Right atrium auricular region (tissue), 2 donors: ENCODE results near the gene SEMA5A. TPM values are rescaled to one million over a fixed set of nuclear protein-coding genes. Genes with fewer than 3 reads are reported as not detected.
"Not testable (repeated sequence)": the region's sequence is repeated elsewhere in the genome, so short reads cannot be mapped to it uniquely, and the experiment has no call there.

Experiments
- DNase-seq: peaks from one replicate; pipeline ENCODE4 v3.0.0-alpha.2; 2019; ENCODE audit warnings: low spot score
- H3K27ac ChIP-seq, 2 donors: fragments of 200-600 bp; sonication (generic); 1 replicate in 1 of 2; 2 replicates in 1 of 2; pipeline ENCODE4 v1.5.1; 2016 to 2019
- H3K27me3 ChIP-seq, 2 donors: fragments of 200-600 bp; sonication (generic); one replicate each; pipeline versions ENCODE4 v1.5.1 to v1.6.0; 2017 to 2019
- H3K36me3 ChIP-seq: fragments of 200-600 bp; sonication (generic); one replicate; pipeline ENCODE4 v1.5.1; 2016
- H3K4me1 ChIP-seq, 2 donors: fragments of 200-600 bp; sonication (generic); one replicate each; pipeline versions ENCODE4 v1.5.1 to v1.6.0; 2017 to 2019
- H3K4me3 ChIP-seq, 2 donors: fragments of 200-600 bp; sonication (generic); 1 replicate in 1 of 2; 2 replicates in 1 of 2; pipeline ENCODE4 v1.5.1; 2017 to 2019; ENCODE audit warnings: mild to moderate bottlenecking in 1 of 2, moderate library complexity in 1 of 2
- H3K9me3 ChIP-seq, 2 donors: fragments of 200-600 bp; sonication (generic); one replicate each; pipeline ENCODE4 v1.5.1; 2019
- total RNA-seq, 2 donors: library from RNA; depleted of rRNA; stranded (reverse); fragments of >200 nt; gene quantifications; one replicate each; pipeline ENCODE4 v1.1.0, GENCODE V29; 2016
- TF ChIP-seq, protein P1 (sequence below), 2 donors: fragments of 200-600 bp; sonication (generic); IDR thresholded peaks; one replicate each; pipeline ENCODE4 v1.5.1; 2019; ENCODE audit warnings: antibody characterized with exemption in 2 of 2

Gene SEMA5A
- total RNA-seq, 2 donors from 2014 or later, result 14.1 to 26.2 TPM

GRCh38 chr5:9405196-9405754, 140.6 kb downstream of the SEMA5A start:
- H3K36me3 ChIP-seq, result no peaks in the 10 kb centered on the region
- no peak for DNase-seq
- H3K27me3 ChIP-seq, result no peaks in the 10 kb centered on the region
- TF ChIP-seq, protein P1, sequence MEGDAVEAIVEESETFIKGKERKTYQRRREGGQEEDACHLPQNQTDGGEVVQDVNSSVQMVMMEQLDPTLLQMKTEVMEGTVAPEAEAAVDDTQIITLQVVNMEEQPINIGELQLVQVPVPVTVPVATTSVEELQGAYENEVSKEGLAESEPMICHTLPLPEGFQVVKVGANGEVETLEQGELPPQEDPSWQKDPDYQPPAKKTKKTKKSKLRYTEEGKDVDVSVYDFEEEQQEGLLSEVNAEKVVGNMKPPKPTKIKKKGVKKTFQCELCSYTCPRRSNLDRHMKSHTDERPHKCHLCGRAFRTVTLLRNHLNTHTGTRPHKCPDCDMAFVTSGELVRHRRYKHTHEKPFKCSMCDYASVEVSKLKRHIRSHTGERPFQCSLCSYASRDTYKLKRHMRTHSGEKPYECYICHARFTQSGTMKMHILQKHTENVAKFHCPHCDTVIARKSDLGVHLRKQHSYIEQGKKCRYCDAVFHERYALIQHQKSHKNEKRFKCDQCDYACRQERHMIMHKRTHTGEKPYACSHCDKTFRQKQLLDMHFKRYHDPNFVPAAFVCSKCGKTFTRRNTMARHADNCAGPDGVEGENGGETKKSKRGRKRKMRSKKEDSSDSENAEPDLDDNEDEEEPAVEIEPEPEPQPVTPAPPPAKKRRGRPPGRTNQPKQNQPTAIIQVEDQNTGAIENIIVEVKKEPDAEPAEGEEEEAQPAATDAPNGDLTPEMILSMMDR (IDR thresholded peaks at IDR 0.05), result no peak
- no peaks in the 10 kb centered on the region for H3K4me1 ChIP-seq
- H3K9me3 ChIP-seq, result no peaks in the 10 kb centered on the region
- no peak overlapping the region for H3K27ac ChIP-seq
- no peak overlapping the region for H3K4me3 ChIP-seq

DNA sequence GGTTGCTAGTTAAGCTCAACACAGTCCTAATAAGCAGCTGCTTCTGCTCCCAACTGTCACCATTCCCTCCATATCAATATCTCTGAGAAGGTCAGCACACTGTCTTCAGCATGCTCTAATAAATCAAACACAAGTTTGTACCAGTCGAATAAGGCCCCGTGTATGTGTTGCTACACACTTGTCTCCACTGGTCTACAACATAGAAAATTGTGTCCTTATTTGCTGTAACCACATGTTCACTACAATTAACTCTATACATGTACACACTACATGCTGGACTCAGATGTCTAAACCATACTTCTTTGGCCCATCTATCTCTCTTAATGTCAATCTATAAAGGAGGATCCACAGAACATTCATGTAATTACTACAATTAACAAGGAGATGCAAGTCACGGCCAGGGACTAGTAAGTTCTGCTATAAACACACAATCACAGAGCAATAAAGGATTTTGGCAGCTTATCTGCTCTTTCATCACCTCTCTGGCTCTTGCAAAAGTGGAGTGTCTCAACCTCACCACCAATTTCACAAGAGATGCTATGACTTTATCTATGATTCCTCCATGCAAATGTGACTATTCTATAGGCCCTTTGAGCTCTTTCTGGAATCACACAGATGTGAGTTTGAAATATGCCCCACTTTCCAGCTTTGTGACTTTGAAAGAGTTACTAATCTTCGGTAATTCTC, 143.9 kb downstream of the SEMA5A start:
- Histone ChIP-seq H3K9me3 (no peaks in the 10 kb centered on the region), H3K4me1 (no peaks in the 10 kb centered on the region), H3K4me3 (no peak overlapping the region), H3K27me3 (no peaks in the 10 kb centered on the region), H3K36me3 (no peaks in the 10 kb centered on the region), H3K27ac (no peak overlapping the region)
- DNase-seq, result no peak
- TF ChIP-seq, protein P1 (IDR thresholded peaks at IDR 0.05), result no peak

DNA sequence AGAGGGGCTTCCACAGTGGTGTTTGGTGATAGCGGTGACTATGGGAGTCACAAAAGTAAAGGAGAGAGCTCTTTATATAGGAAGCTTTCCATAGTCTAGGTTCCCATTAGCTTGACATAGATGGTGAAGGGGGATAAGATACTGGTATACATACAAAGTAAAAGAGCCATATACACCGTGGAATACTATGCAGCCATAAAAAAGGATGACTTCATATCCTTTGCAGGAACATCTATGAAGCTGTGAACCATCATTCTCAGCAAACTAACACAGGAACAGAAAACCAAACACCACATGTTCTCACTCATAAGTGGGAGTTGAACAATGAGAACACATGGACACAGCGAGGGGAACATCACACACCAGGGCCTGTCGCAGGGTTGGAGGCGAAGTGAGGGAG, 146.1 kb downstream of the SEMA5A start:
- not testable (repeated sequence) for H3K27me3 ChIP-seq, H3K36me3 ChIP-seq, DNase-seq, H3K9me3 ChIP-seq, H3K27ac ChIP-seq, H3K4me1 ChIP-seq, H3K4me3 ChIP-seq

DNA sequence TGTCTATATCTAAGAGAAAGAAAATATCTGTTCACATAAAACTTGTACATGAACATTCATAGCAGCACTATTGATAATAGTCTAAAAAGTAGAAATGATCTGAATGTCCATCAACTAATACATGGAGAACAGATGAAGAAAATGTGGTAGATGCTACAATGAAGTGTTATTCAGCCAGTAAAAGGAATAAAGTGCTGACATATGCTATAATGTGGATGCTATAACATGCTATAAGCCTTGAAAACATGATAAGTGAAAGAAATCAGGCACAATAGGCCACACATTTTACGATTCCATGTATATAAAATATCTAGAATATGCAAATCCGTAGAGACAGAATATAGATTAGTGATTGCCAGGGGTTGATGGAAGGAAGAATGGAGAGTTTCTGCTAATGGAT, 146.8 kb downstream of the SEMA5A start:
- Histone ChIP-seq H3K4me1 (no peaks in the 10 kb centered on the region), H3K27ac (no peak overlapping the region), H3K9me3 (no peaks in the 10 kb centered on the region), H3K36me3 (no peaks in the 10 kb centered on the region), H3K27me3 (no peaks in the 10 kb centered on the region), H3K4me3 (no peak overlapping the region)
- no peak for DNase-seq
- TF ChIP-seq, protein P1 (IDR thresholded peaks at IDR 0.05), result no peak

DNA sequence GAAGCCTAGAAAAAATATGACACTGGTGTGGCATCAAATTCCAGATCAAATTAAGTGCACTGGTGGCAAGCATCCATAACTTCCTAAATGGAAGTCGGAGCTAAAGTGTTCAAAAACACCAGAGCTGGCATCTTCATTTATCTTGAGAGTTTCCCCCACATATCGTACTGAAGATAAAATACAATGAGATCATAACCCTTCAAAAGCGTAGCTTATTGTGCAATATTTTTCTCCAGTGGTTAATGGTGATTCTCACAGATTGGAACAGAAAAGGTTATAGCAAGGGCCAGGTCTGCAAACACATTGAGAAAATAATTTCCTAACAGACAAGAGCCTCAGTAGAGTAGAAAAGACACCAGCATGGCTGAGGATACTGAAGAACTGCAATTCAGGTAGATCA, 147.6 kb downstream of the SEMA5A start:
- Histone ChIP-seq H3K4me3 (no peak overlapping the region), H3K36me3 (no peaks in the 10 kb centered on the region)
- TF ChIP-seq, protein P1 (IDR thresholded peaks at IDR 0.05), result no peak

GRCh38 chr5:9396285-9396770, 149.5 kb downstream of the SEMA5A start:
- DNase-seq, result no peak
- Histone ChIP-seq H3K4me1 (no peaks in the 10 kb centered on the region), H3K27me3 (no peaks in the 10 kb centered on the region), H3K36me3 (no peaks in the 10 kb centered on the region), H3K4me3 (no peak overlapping the region), H3K9me3 (no peaks in the 10 kb centered on the region), H3K27ac (no peak overlapping the region)
- TF ChIP-seq, protein P1 (IDR thresholded peaks at IDR 0.05), result no peak

More for the DNA sequence above, 147.6 kb downstream of the SEMA5A start:
- Histone ChIP-seq H3K9me3 (no peaks in the 10 kb centered on the region), H3K27me3 (no peaks in the 10 kb centered on the region), H3K4me1 (no peaks in the 10 kb centered on the region), H3K27ac (no peak overlapping the region)
- no peak for DNase-seq
